IPS-15b (cell line): ENCODE data around the gene AGBL4.

Experiments used
- H3K27me3 ChIP-seq: one replicate; pipeline ENCODE4 v1.6.1; 2013; ENCODE audit warnings: low read length; ENCODE audit not compliant: control insufficient read depth, insufficient read depth
- H3K36me3 ChIP-seq: one replicate; pipeline ENCODE4 v1.6.1; 2013; ENCODE audit warnings: low read length; ENCODE audit not compliant: control insufficient read depth, insufficient read depth
- H3K4me1 ChIP-seq: one replicate; pipeline ENCODE4 v1.6.1; 2013; ENCODE audit warnings: mild to moderate bottlenecking, low read length; ENCODE audit not compliant: control insufficient read depth, insufficient read depth
- H3K4me3 ChIP-seq: one replicate; pipeline ENCODE4 v1.5.1; 2013; ENCODE audit warnings: low read depth, low read length
- H3K9ac ChIP-seq: one replicate; pipeline ENCODE4 v1.6.1; 2013; ENCODE audit warnings: low read depth, mild to moderate bottlenecking, low read length
- H3K9me3 ChIP-seq: one replicate; pipeline ENCODE4 v1.6.1; 2013; ENCODE audit warnings: mild to moderate bottlenecking, low read length; ENCODE audit not compliant: control insufficient read depth, insufficient read depth

The AGBL4 gene

DNA sequence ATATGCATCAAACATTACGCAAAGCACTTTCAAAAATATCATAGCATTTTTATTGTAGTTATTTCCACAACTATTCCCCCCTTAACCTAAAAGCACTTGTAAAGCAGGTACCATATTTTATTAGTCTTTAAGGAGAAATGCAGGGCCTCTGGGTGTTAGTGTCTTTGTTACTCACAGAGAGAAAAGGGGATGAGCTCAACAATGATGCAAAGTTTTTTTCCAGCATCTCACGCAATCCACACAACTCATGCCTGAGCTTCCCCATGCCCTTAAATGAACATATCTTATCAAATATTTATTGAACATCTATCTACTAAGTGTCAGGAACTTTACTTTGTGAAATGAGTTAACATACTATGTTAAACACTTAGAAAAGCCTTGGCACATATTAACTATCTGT lies 1297.6 kb downstream of the AGBL4 start:
- H3K36me3 ChIP-seq: no peaks in the 10 kb centered on the region
- no peaks in the 10 kb centered on the region for H3K4me1 ChIP-seq
- H3K4me3 ChIP-seq: no peak overlapping the region
- no peaks in the 10 kb centered on the region for H3K27me3 ChIP-seq
- H3K9ac ChIP-seq: no peak overlapping the region
- H3K9me3 ChIP-seq: no peaks in the 10 kb centered on the region

DNA sequence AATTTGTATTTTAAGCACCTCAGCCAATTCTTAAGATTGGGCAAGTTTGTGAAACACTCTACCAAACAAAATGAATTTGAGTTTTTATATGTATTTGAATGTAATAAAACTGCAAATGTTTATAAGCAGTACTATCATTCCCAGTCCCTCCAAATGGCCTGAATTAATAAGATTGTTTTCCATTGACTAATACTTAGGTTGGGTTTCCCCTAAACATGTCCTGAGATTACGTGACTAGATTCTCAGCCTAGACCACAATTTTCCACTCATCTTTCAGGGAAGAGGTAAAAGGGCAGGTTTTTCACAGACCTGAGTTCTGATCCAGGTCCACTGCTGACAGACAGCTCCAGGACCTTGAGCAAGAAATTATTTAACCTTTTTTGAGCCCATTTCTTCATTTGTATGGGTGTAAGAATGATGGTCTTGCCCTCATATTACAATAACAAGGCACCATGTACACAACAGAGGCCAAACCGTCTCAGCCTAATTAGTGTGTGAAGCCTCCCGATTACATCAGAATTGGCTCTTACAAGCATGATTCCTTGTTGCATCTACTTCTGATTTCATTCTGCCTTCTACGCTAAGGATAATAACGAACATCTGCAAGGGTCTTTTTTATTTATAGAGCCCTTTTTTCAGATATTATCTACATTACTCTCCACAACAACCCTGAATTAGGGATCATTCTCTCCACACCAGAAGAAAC lies 1298.3 kb downstream of the AGBL4 start:
- no peaks in the 10 kb centered on the region for H3K27me3 ChIP-seq
- H3K9me3 ChIP-seq: no peaks in the 10 kb centered on the region
- no peaks in the 10 kb centered on the region for H3K4me1 ChIP-seq
- no peak overlapping the region for H3K4me3 ChIP-seq
- no peaks in the 10 kb centered on the region for H3K36me3 ChIP-seq
- H3K9ac ChIP-seq: no peak overlapping the region

DNA sequence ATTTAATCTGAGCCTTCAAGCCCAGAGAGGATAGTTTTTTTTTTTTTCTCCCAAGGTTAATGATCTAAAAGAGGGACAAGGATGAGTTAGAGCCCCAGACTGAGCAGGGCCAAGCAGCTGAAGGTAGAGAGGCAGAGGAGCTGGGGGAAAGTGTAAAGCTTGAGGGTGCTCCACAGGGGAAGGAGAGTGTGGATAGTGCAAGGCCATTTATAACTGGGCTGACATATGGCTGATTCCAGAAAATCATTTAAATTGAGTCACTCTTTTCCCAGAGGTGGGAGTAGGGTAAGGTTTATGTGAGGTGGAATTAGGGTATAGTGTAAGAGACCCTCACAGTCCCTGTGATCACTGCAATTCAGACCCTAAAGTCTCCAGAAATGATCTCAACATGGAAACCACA lies 1302.8 kb downstream of the AGBL4 start:
- Histone ChIP-seq H3K9me3 (no peaks in the 10 kb centered on the region), H3K4me3 (no peak overlapping the region), H3K9ac (no peak overlapping the region), H3K4me1 (no peaks in the 10 kb centered on the region), H3K36me3 (no peaks in the 10 kb centered on the region), H3K27me3 (no peaks in the 10 kb centered on the region)

DNA sequence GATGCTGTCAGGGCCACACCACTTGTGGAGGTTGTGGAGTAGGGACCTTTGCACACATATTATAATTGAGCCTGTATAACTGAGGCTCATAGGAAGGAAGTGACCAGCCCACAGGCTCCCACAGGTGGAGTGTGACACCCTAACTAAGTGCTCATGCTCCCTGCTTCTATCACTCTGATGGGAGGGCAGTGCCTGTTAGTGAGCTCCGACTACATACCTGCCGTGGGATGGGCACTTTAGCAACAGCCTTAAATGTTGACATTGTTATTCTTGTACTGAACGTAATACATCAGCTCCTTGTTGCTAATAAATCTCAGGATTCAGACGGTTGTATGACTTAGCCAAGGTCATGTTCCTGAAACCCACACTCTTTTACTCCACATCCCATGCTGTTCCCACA lies 1305.0 kb downstream of the AGBL4 start:
- Histone ChIP-seq H3K9me3 (no peaks in the 10 kb centered on the region), H3K27me3 (no peaks in the 10 kb centered on the region), H3K4me1 (no peaks in the 10 kb centered on the region), H3K9ac (no peak overlapping the region), H3K4me3 (no peak overlapping the region), H3K36me3 (no peaks in the 10 kb centered on the region)

DNA sequence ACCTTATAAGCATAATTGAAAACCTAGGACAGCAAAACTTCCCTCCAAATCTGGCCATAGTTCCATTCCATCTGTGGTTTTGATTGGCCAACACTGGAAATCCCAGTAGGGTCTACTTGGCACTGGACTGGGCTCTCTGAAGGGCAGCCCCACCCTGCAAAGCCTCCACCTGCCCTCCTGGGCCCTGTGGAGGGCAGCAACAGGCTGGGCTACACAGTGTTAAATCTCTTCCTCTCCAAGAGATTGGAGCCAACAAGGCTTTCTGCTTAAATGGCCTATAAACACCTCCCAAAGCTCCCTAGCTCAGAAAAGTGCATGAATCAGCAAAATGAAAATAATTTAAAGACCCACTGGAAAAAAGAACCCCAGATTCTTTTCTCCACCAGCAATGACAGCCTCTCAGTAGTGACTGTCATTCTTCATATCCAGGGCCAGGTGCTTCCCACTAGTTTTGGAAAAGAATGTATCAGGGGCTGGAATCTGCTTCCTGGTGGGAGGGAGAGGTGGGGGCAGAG lies 1305.6 kb downstream of the AGBL4 start:
- H3K4me3 ChIP-seq: no peak overlapping the region
- no peaks in the 10 kb centered on the region for H3K27me3 ChIP-seq
- H3K9me3 ChIP-seq: no peaks in the 10 kb centered on the region
- H3K4me1 ChIP-seq: no peaks in the 10 kb centered on the region
- H3K9ac ChIP-seq: no peak overlapping the region
- H3K36me3 ChIP-seq: no peaks in the 10 kb centered on the region

DNA sequence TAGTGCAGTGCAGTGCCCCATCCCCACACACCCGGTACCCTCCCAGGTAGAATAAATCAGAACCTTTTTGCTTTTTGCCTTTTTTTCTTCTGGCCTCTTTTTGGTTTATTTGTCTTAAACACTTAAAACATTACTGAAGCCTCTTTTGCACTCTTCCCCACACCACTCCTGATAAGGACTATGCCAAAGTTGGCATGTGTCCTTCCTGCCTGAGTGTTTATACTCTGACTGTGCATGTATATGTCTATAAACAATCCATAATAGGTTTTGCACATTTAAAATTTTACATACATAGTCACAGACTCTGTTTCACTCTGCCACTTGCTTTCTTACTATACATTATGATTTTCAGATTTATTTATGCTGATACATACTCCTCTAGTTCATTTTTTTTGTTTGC lies 1306.7 kb downstream of the AGBL4 start:
- no peak overlapping the region for H3K9ac ChIP-seq
- no peaks in the 10 kb centered on the region for H3K36me3 ChIP-seq
- no peaks in the 10 kb centered on the region for H3K9me3 ChIP-seq
- H3K4me3 ChIP-seq: no peak overlapping the region
- H3K27me3 ChIP-seq: no peaks in the 10 kb centered on the region
- H3K4me1 ChIP-seq: no peaks in the 10 kb centered on the region

DNA sequence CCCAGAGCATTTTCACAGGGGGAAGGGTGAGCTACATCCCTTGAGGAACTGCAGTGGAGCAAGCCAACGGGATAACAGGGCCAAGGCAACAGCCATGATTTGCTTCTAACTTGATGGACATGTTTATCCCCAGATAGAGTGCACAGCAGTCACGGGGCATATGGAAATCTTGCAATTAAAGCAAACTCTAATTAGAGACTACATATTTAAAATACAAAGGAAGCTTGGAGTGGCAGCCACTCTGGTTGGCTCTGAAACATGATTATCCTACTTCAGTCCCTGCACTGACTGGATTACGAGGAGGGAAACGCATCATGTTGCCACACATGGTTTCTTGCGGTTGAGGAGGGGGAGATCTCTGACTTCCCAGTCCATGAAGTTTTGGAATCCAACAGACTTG lies 1307.8 kb downstream of the AGBL4 start:
- Histone ChIP-seq H3K4me1 (no peaks in the 10 kb centered on the region), H3K9me3 (no peaks in the 10 kb centered on the region), H3K9ac (no peak overlapping the region), H3K27me3 (no peaks in the 10 kb centered on the region), H3K4me3 (no peak overlapping the region), H3K36me3 (no peaks in the 10 kb centered on the region)

DNA sequence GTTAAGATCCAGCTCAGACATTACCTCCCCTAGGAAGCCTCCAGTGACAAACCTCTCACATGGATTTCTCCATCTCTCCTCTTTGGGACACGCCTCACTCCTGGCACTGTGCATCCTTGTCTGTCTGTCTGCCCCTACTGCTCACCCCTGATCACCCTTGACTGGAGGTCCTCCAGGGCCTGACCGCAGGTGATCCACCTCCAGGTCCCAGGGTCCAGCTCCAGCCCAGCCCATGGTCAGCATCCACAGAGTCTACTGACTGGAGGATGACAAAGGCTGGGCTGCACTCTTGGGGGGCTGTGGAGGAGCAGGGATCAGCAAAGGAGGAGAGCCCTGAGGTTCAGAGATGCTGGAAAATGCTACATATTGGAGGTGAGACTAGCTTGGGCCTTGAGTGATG lies 1312.8 kb downstream of the AGBL4 start:
- H3K9me3 ChIP-seq: no peaks in the 10 kb centered on the region
- no peaks in the 10 kb centered on the region for H3K36me3 ChIP-seq
- H3K27me3 ChIP-seq: no peaks in the 10 kb centered on the region
- H3K9ac ChIP-seq: no peak overlapping the region
- peaks cover 2% of the 10 kb centered on the region for H3K4me1 ChIP-seq
- H3K4me3 ChIP-seq: no peak overlapping the region

DNA sequence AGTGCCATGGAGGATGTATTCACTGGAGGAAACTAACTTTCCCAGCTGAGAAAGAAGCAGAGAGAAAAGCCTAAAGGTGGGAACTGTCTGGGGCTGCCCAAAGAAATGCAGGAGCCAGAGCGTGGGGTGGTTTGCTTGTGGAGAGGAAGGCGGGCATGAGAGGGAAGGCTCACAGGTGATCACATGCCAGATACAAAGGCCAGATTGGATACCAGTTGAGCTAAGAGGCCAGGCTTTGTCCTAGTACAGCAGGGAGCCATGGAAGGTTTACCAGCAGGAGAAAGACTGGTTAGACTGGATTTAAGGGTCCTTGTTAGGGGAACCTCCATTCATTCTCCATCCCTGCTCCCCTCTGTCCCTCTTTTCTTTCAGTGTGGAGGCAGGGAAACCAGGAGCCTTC lies 1313.4 kb downstream of the AGBL4 start:
- Histone ChIP-seq H3K4me3 (no peak overlapping the region), H3K9ac (no peak overlapping the region), H3K9me3 (no peaks in the 10 kb centered on the region), H3K27me3 (no peaks in the 10 kb centered on the region), H3K4me1 (peaks cover 2% of the 10 kb centered on the region), H3K36me3 (no peaks in the 10 kb centered on the region)

DNA sequence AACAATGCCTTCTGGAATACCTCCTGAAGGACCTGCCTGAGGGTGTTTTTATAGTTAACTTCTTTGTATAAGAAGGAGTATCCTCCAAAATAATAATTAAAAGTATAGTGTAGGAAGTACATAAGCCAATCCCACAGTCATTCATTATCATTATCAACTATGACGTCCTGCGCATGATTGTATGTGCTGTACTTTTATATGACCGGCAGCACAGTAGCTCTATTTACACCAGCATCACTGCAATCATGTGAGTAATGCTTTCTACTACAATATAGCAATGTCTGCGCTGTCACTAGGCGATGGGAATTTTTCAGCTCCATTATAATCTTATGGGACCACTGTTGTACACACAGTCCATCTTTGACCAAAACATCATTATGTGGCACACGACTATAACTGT lies 1319.0 kb downstream of the AGBL4 start:
- Histone ChIP-seq H3K27me3 (no peaks in the 10 kb centered on the region), H3K9me3 (no peaks in the 10 kb centered on the region), H3K36me3 (no peaks in the 10 kb centered on the region), H3K4me3 (no peak overlapping the region), H3K4me1 (no peaks in the 10 kb centered on the region), H3K9ac (no peak overlapping the region)

DNA sequence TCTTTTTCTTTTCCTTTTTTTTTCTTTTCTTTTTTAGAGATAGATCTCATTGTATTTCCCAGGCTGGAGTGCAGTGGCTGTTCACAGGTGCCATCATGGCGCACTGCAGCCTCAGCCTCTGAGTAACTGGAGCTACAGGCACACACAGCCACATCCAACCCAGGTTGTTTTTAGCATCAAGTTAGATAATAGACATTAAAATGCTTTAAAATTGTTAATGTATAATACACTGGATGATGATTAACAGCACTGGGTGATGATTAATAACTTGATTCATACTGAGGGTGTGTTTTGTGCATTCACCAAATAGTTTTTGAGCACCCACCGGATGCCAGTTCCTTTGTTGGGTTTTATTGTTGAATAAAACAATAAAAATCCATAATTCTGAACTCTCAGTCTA lies 1322.3 kb downstream of the AGBL4 start:
- Histone ChIP-seq H3K4me1 (no peaks in the 10 kb centered on the region), H3K9ac (no peak overlapping the region), H3K4me3 (no peak overlapping the region), H3K27me3 (no peaks in the 10 kb centered on the region), H3K9me3 (no peaks in the 10 kb centered on the region), H3K36me3 (no peaks in the 10 kb centered on the region)

DNA sequence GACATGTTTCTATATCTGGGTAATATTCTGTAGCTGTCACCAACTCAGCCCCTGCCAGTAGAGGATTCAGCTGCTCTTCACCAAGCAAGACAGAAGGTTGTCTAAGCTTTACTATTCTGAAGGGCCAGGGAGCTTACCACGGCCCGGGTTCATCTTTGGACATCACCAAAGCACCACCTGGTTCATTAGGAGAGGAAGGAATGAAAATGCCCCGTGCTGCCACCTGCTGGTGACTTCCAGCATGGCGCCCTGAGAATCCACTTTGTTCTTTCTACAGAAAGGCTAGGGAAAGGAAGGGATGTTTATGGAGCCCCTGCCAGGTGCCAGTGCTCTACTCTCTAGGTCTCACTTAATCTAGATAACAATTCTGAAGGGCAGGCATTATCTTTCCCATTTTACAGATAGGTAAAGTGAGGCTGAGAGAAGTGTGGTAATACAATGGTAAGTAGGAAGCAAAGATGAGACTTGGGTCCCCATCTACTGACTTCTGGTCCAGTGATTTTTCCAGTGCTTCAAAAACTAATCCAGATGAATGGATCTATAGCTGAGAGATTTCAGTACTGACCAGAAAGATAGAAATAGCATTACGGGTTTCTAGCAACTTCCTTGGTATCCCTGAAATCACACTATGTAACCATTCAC lies 1326.6 kb downstream of the AGBL4 start:
- Histone ChIP-seq H3K4me3 (no peak overlapping the region), H3K27me3 (no peaks in the 10 kb centered on the region), H3K9ac (no peak overlapping the region), H3K9me3 (no peaks in the 10 kb centered on the region), H3K36me3 (no peaks in the 10 kb centered on the region), H3K4me1 (no peaks in the 10 kb centered on the region)
